Kidney (tissue), 14 donors: ENCODE measurements around the gene ARHGAP40. TPM values are rescaled to one million over a fixed set of nuclear protein-coding genes. Genes with fewer than 3 reads are reported as not detected.

Experiments
- DNase-seq, 5 donors: peaks; one replicate each; pipeline ENCODE4 v3.0.0-alpha.2; 2013 to 2020
- FAIRE-seq: peaks from 2 replicates; lab custom pipeline; 2012; peaks lifted over from hg19 to GRCh38; lab: Jason Lieb, UNC
- H3K27ac ChIP-seq, 2 donors: one replicate each; pipeline ENCODE4 v1.7.0; 2013; ENCODE audit warnings: low read depth in 2 of 2, low read length in 2 of 2, inconsistent platforms in 1 of 2
- H3K27me3 ChIP-seq: one replicate; pipeline ENCODE4 v1.7.1; 2013; ENCODE audit warnings: low read length, inconsistent platforms; ENCODE audit not compliant: control insufficient read depth, insufficient read depth
- H3K36me3 ChIP-seq, 3 donors: one replicate each; pipeline versions ENCODE4 v1.7.0 to v1.7.1; 2013; ENCODE audit warnings: low read length in 3 of 3, control low read depth in 1 of 3, inconsistent platforms in 1 of 3; ENCODE audit not compliant: insufficient read depth in 3 of 3, control insufficient read depth in 2 of 3
- H3K4me1 ChIP-seq, 3 donors: one replicate each; pipeline versions ENCODE4 v1.7.0 to v1.7.1; 2013; ENCODE audit warnings: low read length in 3 of 3, inconsistent platforms in 1 of 3, low read depth in 1 of 3; ENCODE audit not compliant: control insufficient read depth in 2 of 3, insufficient read depth in 2 of 3
- H3K4me3 ChIP-seq, 3 donors: one replicate each; pipeline versions ENCODE4 v1.7.0 to v1.8.1; 2013; ENCODE audit warnings: low read length in 3 of 3, control low read depth in 1 of 3, inconsistent platforms in 1 of 3
- H3K9ac ChIP-seq, 3 donors: one replicate each; pipeline versions ENCODE4 v1.7.0 to v1.7.1; 2013; ENCODE audit warnings: low read length in 3 of 3, control low read depth in 1 of 3, inconsistent platforms in 1 of 3
- H3K9me3 ChIP-seq, 3 donors: one replicate each; pipeline versions ENCODE4 v1.7.0 to v1.7.1; 2013; ENCODE audit warnings: low read length in 3 of 3, control low read depth in 1 of 3, inconsistent platforms in 1 of 3; ENCODE audit not compliant: control insufficient read depth in 2 of 3, insufficient read depth in 1 of 3
- CTCF ChIP-seq: IDR thresholded peaks from 3 replicates; pipeline ENCODE4 v1.5.1; 2012; ENCODE audit warnings: mild to moderate bottlenecking, moderate library complexity, borderline replicate concordance; ENCODE audit not compliant: insufficient read depth; ENCODE audit errors: extremely low read depth
- intact Hi-C: fragments of 100-400 bp; cut with DNase I; formaldehyde crosslinking; loops from one replicate; pipeline ENCODE4 v1.11.1; 2022
- polyA plus RNA-seq: library from polyadenylated mRNA; stranded (reverse); fragments of 350-450 nt; fragmentation: Illumina TruSeq; extraction: RNeasy Lipid Tissue Mini Kit (QIAGEN cat#74804); gene quantifications from one replicate; pipeline ENCODE4 v1.2.3, GENCODE V29; 2014; ENCODE audit warnings: low read depth, low replicate concordance; ENCODE audit not compliant: insufficient read depth
- total RNA-seq: library from RNA; stranded (reverse); fragmentation: NEBNext Ultra II Directional; extraction: Animal tissue kit (Norgen Biotek cat#: 25700); gene quantifications from one replicate; pipeline ENCODE4 v1.2.1, GENCODE V29; 2021
- donor health status: control.
- donor health status: control.
- donor health status: control.
- donor health status: control.
- donor health status: control.
- donor health status: DM: yes; HTN: yes; CAD: no.
- donor health status: Normal renal cell carcinoma (clear cell type).

ARHGAP40 gene
- total and polyA plus RNA-seq, 2 donors from 2014 or later, result 1.3 to 20.2 TPM

- FAIRE-seq (no peak), DNase-seq (no peak)
- Histone ChIP-seq H3K4me1 (peaks cover 0 to 13% (median 0%) of the 10 kb centered on the region in 3 donors), H3K9me3 (no peaks in the 10 kb centered on the region), H3K36me3 (no peaks in the 10 kb centered on the region), H3K27me3 (no peaks in the 10 kb centered on the region), H3K27ac (no peak overlapping the region), H3K9ac (no peak overlapping the region), H3K4me3 (no peak overlapping the region)
- no peak for TF ChIP-seq CTCF
- intact Hi-C loops, result no loop called here
These were observed 1.7 kb downstream of the ARHGAP40 start for GRCh38 chr20:38603286-38603685.

GRCh38 chr20:38604873-38605303 is 3.3 kb downstream of the ARHGAP40 start:
- Histone ChIP-seq H3K27me3 (no peaks in the 10 kb centered on the region), H3K9ac (no peak overlapping the region), H3K4me1 (peaks cover 0 to 9% (median 0%) of the 10 kb centered on the region in 3 donors), H3K9me3 (no peaks in the 10 kb centered on the region), H3K4me3 (no peak overlapping the region), H3K36me3 (no peaks in the 10 kb centered on the region), H3K27ac (no peak overlapping the region)
- DNase-seq, result no peak
- intact Hi-C loops, result no loop called here
- no peak for FAIRE-seq
- no peak for TF ChIP-seq CTCF

- FAIRE-seq (no peak), DNase-seq (no peak)
- H3K36me3 ChIP-seq, result no peaks in the 10 kb centered on the region
- no peak overlapping the region for H3K27ac ChIP-seq
- H3K9me3 ChIP-seq, result no peaks in the 10 kb centered on the region
- no peak overlapping the region for H3K4me3 ChIP-seq
- H3K4me1 ChIP-seq, result no peaks in the 10 kb centered on the region
- intact Hi-C loops, result no loop called here
- TF ChIP-seq CTCF, result no peak
- H3K27me3 ChIP-seq, result no peaks in the 10 kb centered on the region
- H3K9ac ChIP-seq, result no peak overlapping the region
These were observed 5.7 kb downstream of the ARHGAP40 start for GRCh38 chr20:38607351-38607750.

- TF ChIP-seq CTCF, result no peak
- H3K4me3 ChIP-seq, result no peak overlapping the region
- H3K9ac ChIP-seq, result no peak overlapping the region
- FAIRE-seq (no peak), DNase-seq (no peak)
- H3K27me3 ChIP-seq, result no peaks in the 10 kb centered on the region
- no peak overlapping the region for H3K27ac ChIP-seq
- no peaks in the 10 kb centered on the region for H3K36me3 ChIP-seq
- intact Hi-C loops, result no loop called here
- H3K9me3 ChIP-seq, result no peaks in the 10 kb centered on the region
- H3K4me1 ChIP-seq, result no peaks in the 10 kb centered on the region
These were observed 6.6 kb downstream of the ARHGAP40 start for GRCh38 chr20:38608188-38608587.
